GM23338 (cell line): ENCODE measurements around the gene C16orf78. TPM values are rescaled to one million over a fixed set of nuclear protein-coding genes. Genes with fewer than 3 reads are reported as not detected.

Source experiments
- ATAC-seq: fragments of 200-7000 bp; cut with Tn5 transposase; 3 replicates; pipeline ENCODE4 v1.9.1; 2020
- DNase-seq: peaks from one replicate; pipeline ENCODE4 v3.0.0-alpha.2; 2015; ENCODE audit warnings: low spot score
- H2AFZ ChIP-seq: fragments of 200-600 bp; sonication (generic); 2 replicates; pipeline ENCODE4 v1.8.0; 2016; ENCODE audit warnings: antibody characterized with exemption, mild to moderate bottlenecking, moderate library complexity
- H3F3A ChIP-seq: fragments of 200-600 bp; sonication (generic); replicated peaks from 2 replicates; pipeline ENCODE4 v1.8.0; 2017; ENCODE audit warnings: antibody characterized with exemption, mixed run types, low read depth
- H3K27ac ChIP-seq: fragments of 200-600 bp; sonication (generic); 2 replicates; pipeline ENCODE4 v1.6.1; 2016; ENCODE audit warnings: low read depth
- H3K27me3 ChIP-seq: fragments of 200-600 bp; sonication (generic); 2 replicates; pipeline ENCODE4 v1.8.0; 2016; ENCODE audit warnings: mild to moderate bottlenecking, mixed run types, moderate library complexity; ENCODE audit not compliant: insufficient read depth
- H3K36me3 ChIP-seq: fragments of 200-600 bp; sonication (generic); 2 replicates; pipeline ENCODE4 v1.8.0; 2016; ENCODE audit warnings: mild to moderate bottlenecking; ENCODE audit not compliant: insufficient read depth
- H3K4me1 ChIP-seq: fragments of 200-600 bp; sonication (generic); 2 replicates; pipeline ENCODE4 v1.8.0; 2016; ENCODE audit warnings: mild to moderate bottlenecking, moderate library complexity; ENCODE audit not compliant: insufficient read depth
- H3K4me2 ChIP-seq: fragments of 200-600 bp; sonication (generic); 2 replicates; pipeline ENCODE4 v1.7.1; 2017; ENCODE audit warnings: mixed run types
- H3K4me3 ChIP-seq: fragments of 200-600 bp; sonication (generic); 2 replicates; pipeline ENCODE4 v1.6.1; 2016; ENCODE audit warnings: mixed run types
- H3K79me2 ChIP-seq: fragments of 200-600 bp; sonication (generic); replicated peaks from 2 replicates; pipeline ENCODE4 v1.8.0; 2017; ENCODE audit warnings: mild to moderate bottlenecking; ENCODE audit not compliant: insufficient read depth
- H3K9me2 ChIP-seq: fragments of 200-600 bp; sonication (generic); 2 replicates; pipeline ENCODE4 v1.8.0; 2017; ENCODE audit not compliant: insufficient read depth
- H4K20me1 ChIP-seq: fragments of 200-600 bp; sonication (generic); replicated peaks from 2 replicates; pipeline ENCODE4 v1.8.0; 2017; ENCODE audit warnings: mild to moderate bottlenecking; ENCODE audit not compliant: insufficient read depth
- H3K27ac Mint-ChIP-seq: 2 replicates; pipeline ENCODE4 v1.8.0; 2020; ENCODE audit warnings: inconsistent platforms, mild to moderate bottlenecking, moderate library complexity, mixed read lengths
- H3K27me3 Mint-ChIP-seq: 3 replicates; pipeline ENCODE4 v1.8.0; 2022; ENCODE audit warnings: low read depth, mild to moderate bottlenecking, moderate library complexity, mixed read lengths, inconsistent platforms; ENCODE audit not compliant: insufficient read depth, poor library complexity
- H3K36me3 Mint-ChIP-seq: 3 replicates; pipeline ENCODE4 v1.8.0; 2021; ENCODE audit warnings: low read depth, mild to moderate bottlenecking, inconsistent platforms, moderate library complexity, mixed read lengths
- H3K4me1 Mint-ChIP-seq: 3 replicates; pipeline ENCODE4 v1.8.0; 2020; ENCODE audit warnings: mild to moderate bottlenecking, inconsistent platforms, mixed read lengths
- H3K4me3 Mint-ChIP-seq: 3 replicates; pipeline ENCODE4 v1.8.0; 2021; ENCODE audit warnings: moderate library complexity, mild to moderate bottlenecking, inconsistent platforms, mixed read lengths
- H3K9me3 Mint-ChIP-seq: 3 replicates; pipeline ENCODE4 v1.8.0; 2020; ENCODE audit warnings: moderate library complexity, mild to moderate bottlenecking, inconsistent platforms, mixed read lengths
- CREB1 ChIP-seq: fragments of 250-450 bp; sonication (Bioruptor Pico); IDR thresholded peaks from 2 replicates; pipeline ENCODE4 v1.5.0; 2020; ENCODE audit warnings: low read depth, mild to moderate bottlenecking, moderate library complexity
- CTCF ChIP-seq, 2 experiments: fragments of 200-600 bp in 1 of 2; sonication (generic) in 1 of 2; conservative IDR thresholded peaks; 2 replicates each; pipeline versions ENCODE4 v1.5.1 to v1.6.1; 2016 to 2017; ENCODE audit warnings: antibody characterized with exemption in 2 of 2, low read depth in 2 of 2, mild to moderate bottlenecking in 2 of 2, moderate library complexity in 1 of 2
- EZH2 ChIP-seq: fragments of 200-600 bp; sonication (generic); IDR thresholded peaks from one replicate; pipeline ENCODE4 v1.8.0; 2017; ENCODE audit warnings: antibody characterized with exemption, mild to moderate bottlenecking, low read depth; ENCODE audit not compliant: unreplicated experiment
- EZH2phosphoT487 ChIP-seq: fragments of 200-600 bp; sonication (generic); IDR thresholded peaks from one replicate; pipeline ENCODE4 v1.8.1; 2018; ENCODE audit warnings: antibody characterized with exemption; ENCODE audit not compliant: unreplicated experiment
- NANOG ChIP-seq: IDR thresholded peaks from 2 replicates; pipeline ENCODE4 v1.6.1; 2016; ENCODE audit warnings: antibody characterized with exemption, borderline replicate concordance
- POLR2AphosphoS5 ChIP-seq: IDR thresholded peaks from 2 replicates; pipeline ENCODE4 v1.6.1; 2016; ENCODE audit warnings: antibody characterized with exemption, low read depth
- STAT1 ChIP-seq: IDR thresholded peaks from one replicate; pipeline ENCODE4 v1.6.1; 2016; ENCODE audit warnings: antibody characterized with exemption; ENCODE audit not compliant: unreplicated experiment
- ZNF114 ChIP-seq: fragments of 250-450 bp; sonication (Bioruptor Pico); IDR thresholded peaks from 2 replicates; pipeline ENCODE4 v1.5.0; 2020; ENCODE audit warnings: mild to moderate bottlenecking, moderate library complexity
- ZNF331 ChIP-seq: fragments of 250-450 bp; sonication (Bioruptor Pico); IDR thresholded peaks from 2 replicates; pipeline ENCODE4 v1.5.0; 2020; ENCODE audit warnings: low read depth, mild to moderate bottlenecking, moderate library complexity
- polyA plus RNA-seq: library from polyadenylated mRNA; unstranded; fragments of >200 nt; fragmentation: Nextera tagmentation; extraction: Ambion mirVana; gene quantifications from 2 replicates; pipeline ENCODE4 v1.2.1, GENCODE V29; 2016
- total RNA-seq: library from RNA; depleted of rRNA; stranded (reverse); fragments of >200 nt; shearing (Covaris generic); gene quantifications from 2 replicates; pipeline ENCODE4 v1.2.3, GENCODE V29; 2014
- TF ChIP-seq, protein P1 (sequence below): fragments of 250-450 bp; sonication (Bioruptor Pico); IDR thresholded peaks from 2 replicates; pipeline ENCODE4 v1.5.0; 2020; ENCODE audit warnings: mild to moderate bottlenecking, moderate library complexity
- TF ChIP-seq, protein P2 (sequence below): IDR thresholded peaks from 2 replicates; pipeline ENCODE4 v1.6.1; 2016; ENCODE audit warnings: antibody characterized with exemption
- TF ChIP-seq, protein P3 (sequence below): IDR thresholded peaks from one replicate; pipeline ENCODE4 v1.6.1; 2018; ENCODE audit warnings: antibody characterized with exemption; ENCODE audit not compliant: unreplicated experiment

Gene C16orf78
- total and polyA plus RNA-seq, 2 experiments from 2014 or later, result not detected

- TF ChIP-seq STAT1 (no peak), CREB1 (CRISPR knock-in tag) (no peak), EZH2phosphoT487 (no peak)
These were observed 16.7 kb upstream of the C16orf78 start (continued) for GRCh38 chr16:49356728-49357488.

- peaks cover 4% of the 10 kb centered on the region; the same call in 1 of the 2 replicates for H3K4me1 ChIP-seq
- no peak for TF ChIP-seq ZNF331
- TF ChIP-seq, protein P1, sequence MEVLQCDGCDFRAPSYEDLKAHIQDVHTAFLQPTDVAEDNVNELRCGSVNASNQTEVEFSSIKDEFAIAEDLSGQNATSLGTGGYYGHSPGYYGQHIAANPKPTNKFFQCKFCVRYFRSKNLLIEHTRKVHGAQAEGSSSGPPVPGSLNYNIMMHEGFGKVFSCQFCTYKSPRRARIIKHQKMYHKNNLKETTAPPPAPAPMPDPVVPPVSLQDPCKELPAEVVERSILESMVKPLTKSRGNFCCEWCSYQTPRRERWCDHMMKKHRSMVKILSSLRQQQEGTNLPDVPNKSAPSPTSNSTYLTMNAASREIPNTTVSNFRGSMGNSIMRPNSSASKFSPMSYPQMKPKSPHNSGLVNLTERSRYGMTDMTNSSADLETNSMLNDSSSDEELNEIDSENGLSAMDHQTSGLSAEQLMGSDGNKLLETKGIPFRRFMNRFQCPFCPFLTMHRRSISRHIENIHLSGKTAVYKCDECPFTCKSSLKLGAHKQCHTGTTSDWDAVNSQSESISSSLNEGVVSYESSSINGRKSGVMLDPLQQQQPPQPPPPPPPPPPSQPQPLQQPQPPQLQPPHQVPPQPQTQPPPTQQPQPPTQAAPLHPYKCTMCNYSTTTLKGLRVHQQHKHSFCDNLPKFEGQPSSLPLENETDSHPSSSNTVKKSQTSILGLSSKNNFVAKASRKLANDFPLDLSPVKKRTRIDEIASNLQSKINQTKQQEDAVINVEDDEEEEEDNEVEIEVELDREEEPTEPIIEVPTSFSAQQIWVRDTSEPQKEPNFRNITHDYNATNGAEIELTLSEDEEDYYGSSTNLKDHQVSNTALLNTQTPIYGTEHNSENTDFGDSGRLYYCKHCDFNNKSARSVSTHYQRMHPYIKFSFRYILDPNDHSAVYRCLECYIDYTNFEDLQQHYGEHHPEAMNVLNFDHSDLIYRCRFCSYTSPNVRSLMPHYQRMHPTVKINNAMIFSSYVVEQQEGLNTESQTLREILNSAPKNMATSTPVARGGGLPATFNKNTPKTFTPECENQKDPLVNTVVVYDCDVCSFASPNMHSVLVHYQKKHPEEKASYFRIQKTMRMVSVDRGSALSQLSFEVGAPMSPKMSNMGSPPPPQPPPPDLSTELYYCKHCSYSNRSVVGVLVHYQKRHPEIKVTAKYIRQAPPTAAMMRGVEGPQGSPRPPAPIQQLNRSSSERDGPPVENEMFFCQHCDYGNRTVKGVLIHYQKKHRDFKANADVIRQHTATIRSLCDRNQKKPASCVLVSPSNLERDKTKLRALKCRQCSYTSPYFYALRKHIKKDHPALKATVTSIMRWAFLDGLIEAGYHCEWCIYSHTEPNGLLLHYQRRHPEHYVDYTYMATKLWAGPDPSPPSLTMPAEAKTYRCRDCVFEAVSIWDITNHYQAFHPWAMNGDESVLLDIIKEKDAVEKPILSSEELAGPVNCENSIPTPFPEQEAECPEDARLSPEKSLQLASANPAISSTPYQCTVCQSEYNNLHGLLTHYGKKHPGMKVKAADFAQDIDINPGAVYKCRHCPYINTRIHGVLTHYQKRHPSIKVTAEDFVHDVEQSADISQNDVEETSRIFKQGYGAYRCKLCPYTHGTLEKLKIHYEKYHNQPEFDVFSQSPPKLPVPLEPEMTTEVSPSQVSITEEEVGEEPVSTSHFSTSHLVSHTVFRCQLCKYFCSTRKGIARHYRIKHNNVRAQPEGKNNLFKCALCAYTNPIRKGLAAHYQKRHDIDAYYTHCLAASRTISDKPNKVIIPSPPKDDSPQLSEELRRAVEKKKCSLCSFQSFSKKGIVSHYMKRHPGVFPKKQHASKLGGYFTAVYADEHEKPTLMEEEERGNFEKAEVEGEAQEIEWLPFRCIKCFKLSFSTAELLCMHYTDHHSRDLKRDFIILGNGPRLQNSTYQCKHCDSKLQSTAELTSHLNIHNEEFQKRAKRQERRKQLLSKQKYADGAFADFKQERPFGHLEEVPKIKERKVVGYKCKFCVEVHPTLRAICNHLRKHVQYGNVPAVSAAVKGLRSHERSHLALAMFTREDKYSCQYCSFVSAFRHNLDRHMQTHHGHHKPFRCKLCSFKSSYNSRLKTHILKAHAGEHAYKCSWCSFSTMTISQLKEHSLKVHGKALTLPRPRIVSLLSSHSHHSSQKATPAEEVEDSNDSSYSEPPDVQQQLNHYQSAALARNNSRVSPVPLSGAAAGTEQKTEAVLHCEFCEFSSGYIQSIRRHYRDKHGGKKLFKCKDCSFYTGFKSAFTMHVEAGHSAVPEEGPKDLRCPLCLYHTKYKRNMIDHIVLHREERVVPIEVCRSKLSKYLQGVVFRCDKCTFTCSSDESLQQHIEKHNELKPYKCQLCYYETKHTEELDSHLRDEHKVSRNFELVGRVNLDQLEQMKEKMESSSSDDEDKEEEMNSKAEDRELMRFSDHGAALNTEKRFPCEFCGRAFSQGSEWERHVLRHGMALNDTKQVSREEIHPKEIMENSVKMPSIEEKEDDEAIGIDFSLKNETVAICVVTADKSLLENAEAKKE (CRISPR knock-in tag), result no peak
- no peak for TF ChIP-seq NANOG
- no peak for TF ChIP-seq ZNF114 (CRISPR knock-in tag)
- TF ChIP-seq POLR2AphosphoS5, result no peak
- TF ChIP-seq CTCF (conservative IDR thresholded peaks at IDR 0.05; ENCODE audit: low read depth in 2 of 2), result no peak
- TF ChIP-seq, protein P2, sequence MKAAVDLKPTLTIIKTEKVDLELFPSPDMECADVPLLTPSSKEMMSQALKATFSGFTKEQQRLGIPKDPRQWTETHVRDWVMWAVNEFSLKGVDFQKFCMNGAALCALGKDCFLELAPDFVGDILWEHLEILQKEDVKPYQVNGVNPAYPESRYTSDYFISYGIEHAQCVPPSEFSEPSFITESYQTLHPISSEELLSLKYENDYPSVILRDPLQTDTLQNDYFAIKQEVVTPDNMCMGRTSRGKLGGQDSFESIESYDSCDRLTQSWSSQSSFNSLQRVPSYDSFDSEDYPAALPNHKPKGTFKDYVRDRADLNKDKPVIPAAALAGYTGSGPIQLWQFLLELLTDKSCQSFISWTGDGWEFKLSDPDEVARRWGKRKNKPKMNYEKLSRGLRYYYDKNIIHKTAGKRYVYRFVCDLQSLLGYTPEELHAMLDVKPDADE, result no peak
- TF ChIP-seq EZH2phosphoT487, result no peak
- no peak for TF ChIP-seq EZH2
- TF ChIP-seq, protein P3, sequence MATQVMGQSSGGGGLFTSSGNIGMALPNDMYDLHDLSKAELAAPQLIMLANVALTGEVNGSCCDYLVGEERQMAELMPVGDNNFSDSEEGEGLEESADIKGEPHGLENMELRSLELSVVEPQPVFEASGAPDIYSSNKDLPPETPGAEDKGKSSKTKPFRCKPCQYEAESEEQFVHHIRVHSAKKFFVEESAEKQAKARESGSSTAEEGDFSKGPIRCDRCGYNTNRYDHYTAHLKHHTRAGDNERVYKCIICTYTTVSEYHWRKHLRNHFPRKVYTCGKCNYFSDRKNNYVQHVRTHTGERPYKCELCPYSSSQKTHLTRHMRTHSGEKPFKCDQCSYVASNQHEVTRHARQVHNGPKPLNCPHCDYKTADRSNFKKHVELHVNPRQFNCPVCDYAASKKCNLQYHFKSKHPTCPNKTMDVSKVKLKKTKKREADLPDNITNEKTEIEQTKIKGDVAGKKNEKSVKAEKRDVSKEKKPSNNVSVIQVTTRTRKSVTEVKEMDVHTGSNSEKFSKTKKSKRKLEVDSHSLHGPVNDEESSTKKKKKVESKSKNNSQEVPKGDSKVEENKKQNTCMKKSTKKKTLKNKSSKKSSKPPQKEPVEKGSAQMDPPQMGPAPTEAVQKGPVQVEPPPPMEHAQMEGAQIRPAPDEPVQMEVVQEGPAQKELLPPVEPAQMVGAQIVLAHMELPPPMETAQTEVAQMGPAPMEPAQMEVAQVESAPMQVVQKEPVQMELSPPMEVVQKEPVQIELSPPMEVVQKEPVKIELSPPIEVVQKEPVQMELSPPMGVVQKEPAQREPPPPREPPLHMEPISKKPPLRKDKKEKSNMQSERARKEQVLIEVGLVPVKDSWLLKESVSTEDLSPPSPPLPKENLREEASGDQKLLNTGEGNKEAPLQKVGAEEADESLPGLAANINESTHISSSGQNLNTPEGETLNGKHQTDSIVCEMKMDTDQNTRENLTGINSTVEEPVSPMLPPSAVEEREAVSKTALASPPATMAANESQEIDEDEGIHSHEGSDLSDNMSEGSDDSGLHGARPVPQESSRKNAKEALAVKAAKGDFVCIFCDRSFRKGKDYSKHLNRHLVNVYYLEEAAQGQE, result no peak
These were observed 14.0 kb upstream of the C16orf78 start for GRCh38 chr16:49359591-49359990.

More at GRCh38 chr16:49359591-49359990, 14.0 kb upstream of the C16orf78 start:
- ATAC-seq, result no peak
- peak overlapping the region; percentile 47; the same call in 1 of the 2 replicates for H2AFZ ChIP-seq
- no peak for DNase-seq
- Mint-ChIP-seq H3K27me3 (peaks cover 36% of the 10 kb centered on the region), H3K27ac (no peak overlapping the region; the same call in 1 of the 2 replicates), H3K9me3 (peaks cover 8% of the 10 kb centered on the region; the same call in 2 of the 3 replicates), H3K4me1 (peaks cover 17% of the 10 kb centered on the region), H3K4me3 (no peak overlapping the region), H3K36me3 (peaks cover 6% of the 10 kb centered on the region; the same call in 2 of the 3 replicates)
- no peaks in the 10 kb centered on the region for H4K20me1 ChIP-seq
- no peak overlapping the region for H3K27ac ChIP-seq
- H3K36me3 ChIP-seq, result no peaks in the 10 kb centered on the region
- no peak overlapping the region for H3K4me3 ChIP-seq
- H3F3A ChIP-seq, result no peaks in the 10 kb centered on the region; the same call in 1 of the 2 replicates
- no peaks in the 10 kb centered on the region for H3K27me3 ChIP-seq
- no peaks in the 10 kb centered on the region for H3K79me2 ChIP-seq
- peaks cover 2% of the 10 kb centered on the region; the same call in 1 of the 2 replicates for H3K9me2 ChIP-seq
- H3K4me2 ChIP-seq, result no peak overlapping the region
